ENCODE data around the gene ZNF503. TPM values are rescaled to one million over a fixed set of nuclear protein-coding genes. Genes with fewer than 3 reads are reported as not detected.

Gene ZNF503
- total RNA-seq, 1 donor from 2014 or later = 38.5 TPM

DNA sequence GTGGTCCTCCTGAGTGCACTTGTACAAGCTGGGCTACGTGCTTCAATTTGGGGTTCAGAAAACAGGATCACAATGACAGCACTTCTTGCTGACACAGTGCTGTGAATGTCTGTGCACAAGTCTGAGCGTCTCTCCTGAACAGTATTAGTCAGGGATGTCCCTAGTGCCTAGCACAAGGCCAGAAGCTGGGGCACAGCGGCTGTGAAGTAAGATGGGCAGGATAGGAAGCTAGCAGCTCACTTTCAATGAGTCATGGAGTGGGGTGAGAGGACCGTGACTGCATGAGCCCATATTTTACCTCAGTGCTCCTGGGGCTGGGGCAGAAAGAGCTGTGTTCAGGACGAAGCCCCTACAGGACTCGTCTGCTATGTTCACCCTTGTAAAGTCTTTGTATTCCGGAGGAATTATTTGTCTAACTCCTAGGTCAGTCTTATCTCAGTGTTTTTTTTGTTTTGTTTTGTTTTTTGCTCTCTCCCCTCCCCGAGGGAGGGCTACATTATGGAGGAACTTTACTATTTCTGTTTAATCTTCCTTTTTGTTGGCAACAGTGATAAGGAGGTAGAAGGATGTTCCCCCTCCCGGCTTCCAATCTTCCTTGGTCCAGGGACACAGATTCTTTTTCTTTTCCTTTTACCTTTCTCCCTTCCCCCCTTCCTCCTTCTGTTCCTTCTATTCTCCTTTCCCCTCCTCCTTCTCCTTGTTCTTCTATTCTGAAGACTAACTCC lies 27.0 kb upstream of the ZNF503 start:
- DNase-seq (ENCODE audit: extremely low spot score, unreplicated experiment) = no peak

GRCh38 chr10:75427951-75428350 lies 26.4 kb upstream of the ZNF503 start:
- no peak for DNase-seq (ENCODE audit: extremely low spot score, unreplicated experiment)
- Mint-ChIP-seq H3K4me3 (ENCODE audit: unreplicated experiment) (no peak overlapping the region), H3K4me1 (ENCODE audit: unreplicated experiment) (peaks cover 2% of the 10 kb centered on the region), H3K9me3 (ENCODE audit: unreplicated experiment) (no peaks in the 10 kb centered on the region), H3K27ac (ENCODE audit: unreplicated experiment) (no peak overlapping the region), H3K36me3 (ENCODE audit: unreplicated experiment) (no peaks in the 10 kb centered on the region), H3K27me3 (ENCODE audit: unreplicated experiment) (peaks cover 40% of the 10 kb centered on the region)
- TF ChIP-seq, protein P1, sequence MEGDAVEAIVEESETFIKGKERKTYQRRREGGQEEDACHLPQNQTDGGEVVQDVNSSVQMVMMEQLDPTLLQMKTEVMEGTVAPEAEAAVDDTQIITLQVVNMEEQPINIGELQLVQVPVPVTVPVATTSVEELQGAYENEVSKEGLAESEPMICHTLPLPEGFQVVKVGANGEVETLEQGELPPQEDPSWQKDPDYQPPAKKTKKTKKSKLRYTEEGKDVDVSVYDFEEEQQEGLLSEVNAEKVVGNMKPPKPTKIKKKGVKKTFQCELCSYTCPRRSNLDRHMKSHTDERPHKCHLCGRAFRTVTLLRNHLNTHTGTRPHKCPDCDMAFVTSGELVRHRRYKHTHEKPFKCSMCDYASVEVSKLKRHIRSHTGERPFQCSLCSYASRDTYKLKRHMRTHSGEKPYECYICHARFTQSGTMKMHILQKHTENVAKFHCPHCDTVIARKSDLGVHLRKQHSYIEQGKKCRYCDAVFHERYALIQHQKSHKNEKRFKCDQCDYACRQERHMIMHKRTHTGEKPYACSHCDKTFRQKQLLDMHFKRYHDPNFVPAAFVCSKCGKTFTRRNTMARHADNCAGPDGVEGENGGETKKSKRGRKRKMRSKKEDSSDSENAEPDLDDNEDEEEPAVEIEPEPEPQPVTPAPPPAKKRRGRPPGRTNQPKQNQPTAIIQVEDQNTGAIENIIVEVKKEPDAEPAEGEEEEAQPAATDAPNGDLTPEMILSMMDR (IDR thresholded peaks at IDR 0.05) = no peak

More for the DNA sequence above, 27.0 kb upstream of the ZNF503 start:
- Mint-ChIP-seq H3K27me3 (ENCODE audit: unreplicated experiment) (peaks cover 43% of the 10 kb centered on the region), H3K9me3 (ENCODE audit: unreplicated experiment) (no peaks in the 10 kb centered on the region), H3K4me1 (ENCODE audit: unreplicated experiment) (peaks cover 2% of the 10 kb centered on the region), H3K4me3 (ENCODE audit: unreplicated experiment) (no peak overlapping the region), H3K27ac (ENCODE audit: unreplicated experiment) (no peak overlapping the region), H3K36me3 (ENCODE audit: unreplicated experiment) (no peaks in the 10 kb centered on the region)
- TF ChIP-seq, protein P1 (IDR thresholded peaks at IDR 0.05) = no peak

DNA sequence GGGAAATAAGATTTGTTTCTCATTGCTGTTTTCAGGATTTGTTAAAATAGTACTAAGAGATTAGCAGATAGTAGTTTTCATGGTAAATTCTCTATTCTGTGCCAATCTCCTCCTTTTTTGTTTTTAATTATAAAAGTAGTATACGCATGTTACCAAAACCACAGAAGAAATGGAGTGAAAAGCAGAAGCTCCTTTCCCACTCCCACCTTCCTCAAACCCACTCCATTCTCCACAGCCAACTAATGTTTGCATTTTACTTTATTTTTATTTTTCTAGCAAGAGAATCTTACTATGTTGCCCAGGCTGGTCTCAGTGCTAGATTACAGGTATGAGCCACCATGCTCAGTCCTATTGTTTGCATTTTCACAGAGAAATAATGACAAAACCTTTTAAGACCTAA lies 25.3 kb upstream of the ZNF503 start:
- no peak for DNase-seq (ENCODE audit: extremely low spot score, unreplicated experiment)
- peaks cover under 1% of the 10 kb centered on the region for H3K4me1 Mint-ChIP-seq (ENCODE audit: unreplicated experiment)
- TF ChIP-seq, protein P1 (IDR thresholded peaks at IDR 0.05) = no peak
- H3K36me3 Mint-ChIP-seq (ENCODE audit: unreplicated experiment) = no peaks in the 10 kb centered on the region
- no peak overlapping the region for H3K27ac Mint-ChIP-seq (ENCODE audit: unreplicated experiment)
- H3K4me3 Mint-ChIP-seq (ENCODE audit: unreplicated experiment) = no peak overlapping the region
- H3K9me3 Mint-ChIP-seq (ENCODE audit: unreplicated experiment) = no peaks in the 10 kb centered on the region
- H3K27me3 Mint-ChIP-seq (ENCODE audit: unreplicated experiment) = peaks cover 31% of the 10 kb centered on the region

GRCh38 chr10:75425291-75426079 lies 23.9 kb upstream of the ZNF503 start:
- no peaks in the 10 kb centered on the region for H3K4me1 Mint-ChIP-seq (ENCODE audit: unreplicated experiment)
- H3K27ac Mint-ChIP-seq (ENCODE audit: unreplicated experiment) = no peak overlapping the region
- H3K4me3 Mint-ChIP-seq (ENCODE audit: unreplicated experiment) = no peak overlapping the region
- TF ChIP-seq, protein P1 (IDR thresholded peaks at IDR 0.05) = no peak
- no peaks in the 10 kb centered on the region for H3K9me3 Mint-ChIP-seq (ENCODE audit: unreplicated experiment)
- H3K36me3 Mint-ChIP-seq (ENCODE audit: unreplicated experiment) = no peaks in the 10 kb centered on the region
- H3K27me3 Mint-ChIP-seq (ENCODE audit: unreplicated experiment) = peaks cover 36% of the 10 kb centered on the region
- no peak for DNase-seq (ENCODE audit: extremely low spot score, unreplicated experiment)

DNA sequence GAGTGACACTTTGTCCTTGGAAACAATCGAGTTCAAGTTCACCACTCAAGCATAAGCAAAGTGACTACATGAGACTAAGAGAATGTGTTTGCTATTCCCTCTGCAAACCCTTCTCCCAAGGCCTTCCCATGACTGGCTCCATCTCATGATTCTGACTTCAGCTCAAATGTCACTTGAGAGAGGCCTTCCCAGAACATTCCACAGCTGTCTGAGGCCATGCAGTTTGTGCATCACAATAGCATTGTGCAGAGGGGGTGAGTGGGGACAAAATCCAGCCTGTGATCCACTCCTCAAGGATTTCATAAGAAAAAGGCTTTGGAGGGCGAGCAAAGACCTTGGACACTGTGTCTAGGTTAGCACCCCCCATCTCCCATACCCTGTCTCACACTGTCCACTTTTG lies 23.0 kb upstream of the ZNF503 start:
- no peak for DNase-seq (ENCODE audit: extremely low spot score, unreplicated experiment)
- TF ChIP-seq, protein P1 (IDR thresholded peaks at IDR 0.05) = no peak
- Mint-ChIP-seq H3K27ac (ENCODE audit: unreplicated experiment) (no peak overlapping the region), H3K27me3 (ENCODE audit: unreplicated experiment) (peaks cover 37% of the 10 kb centered on the region), H3K4me3 (ENCODE audit: unreplicated experiment) (no peak overlapping the region), H3K4me1 (ENCODE audit: unreplicated experiment) (no peaks in the 10 kb centered on the region), H3K9me3 (ENCODE audit: unreplicated experiment) (no peaks in the 10 kb centered on the region), H3K36me3 (ENCODE audit: unreplicated experiment) (no peaks in the 10 kb centered on the region)
